GM10248 (cell line): ENCODE data around the gene CCNJL.

Source experiments
- CTCF ChIA-PET: fragments of 300-600 bp; sonication (Branson Sonifier 250); formaldehyde crosslinking; extraction: SDS; loops from one replicate; lab custom pipeline; 2021; ENCODE audit warnings: antibody characterized with exemption; lab: Yijun Ruan, JAX
- POLR2A ChIA-PET: fragments of 350-650 bp; sonication (Branson Sonifier 250); formaldehyde crosslinking; extraction: SDS; loops from one replicate; lab custom pipeline; 2020; ENCODE audit warnings: antibody characterized with exemption; lab: Yijun Ruan, JAX
- DNase-seq: peaks from one replicate; pipeline ENCODE4 v3.0.0; 2012; ENCODE audit errors: extremely low spot score
- CTCF ChIP-seq: IDR thresholded peaks from 2 replicates; pipeline ENCODE4 v1.5.1; 2012; ENCODE audit warnings: mild to moderate bottlenecking, low read depth; ENCODE audit errors: extremely low read depth, missing control alignments, control extremely low read depth

Gene CCNJL

GRCh38 chr5:160357394-160357793, 45.0 kb upstream of the CCNJL start:
- ChIA-PET CTCF (interaction anchor here (1.4 to 2.8 kb wide), 2 partner anchors 9 to 12 kb away, joined by 6 to 7 read pairs; no protein-coding TSS in a partner anchor), POLR2A (no interaction called here)
- TF ChIP-seq CTCF: no peak
- no peak for DNase-seq

GRCh38 chr5:160356550-160357347, 44.4 kb upstream of the CCNJL start:
- no peak for TF ChIP-seq CTCF
- ChIA-PET CTCF (interaction anchor here (1.4 to 2.8 kb wide), 2 partner anchors 8 to 11 kb away, joined by 6 to 7 read pairs; no protein-coding TSS in a partner anchor), POLR2A (no interaction called here)
- no peak for DNase-seq

GRCh38 chr5:160354666-160355065, 42.3 kb upstream of the CCNJL start:
- TF ChIP-seq CTCF: no peak
- ChIA-PET CTCF (interaction anchor here (1.0 kb wide), 1 partner anchor 9 kb away, joined by 7 read pairs; no protein-coding TSS in a partner anchor), POLR2A (no interaction called here)
- DNase-seq: no peak

GRCh38 chr5:160353379-160353778, 41.0 kb upstream of the CCNJL start:
- CTCF ChIA-PET: interaction anchor here (1.0 kb wide), 1 partner anchor 37 kb away, joined by 3 read pairs; no protein-coding TSS in a partner anchor
- no peak for DNase-seq
- TF ChIP-seq CTCF: no peak
- POLR2A ChIA-PET: no interaction called here

- DNase-seq: no peak
- TF ChIP-seq CTCF: no peak
- POLR2A ChIA-PET: no interaction called here
- CTCF ChIA-PET: interaction anchor here (1.4 to 1.8 kb wide), 4 partner anchors 9 to 81 kb away, joined by 3 to 10 read pairs (median 4); no protein-coding TSS in a partner anchor
Observed at GRCh38 chr5:160352308-160352707, 39.9 kb upstream of the CCNJL start.

- POLR2A ChIA-PET: no interaction called here
- CTCF ChIA-PET: interaction anchor here (1.4 to 3.3 kb wide), 3 partner anchors 8 to 328 kb away, joined by 5 to 14 read pairs (median 7); no protein-coding TSS in a partner anchor
- DNase-seq: no peak
- no peak for TF ChIP-seq CTCF
Observed at GRCh38 chr5:160349935-160350303, 37.6 kb upstream of the CCNJL start.
